Neural cell (in vitro differentiated cells): ENCODE results near the gene TEX35. TPM values are rescaled to one million over a fixed set of nuclear protein-coding genes. Genes with fewer than 3 reads are reported as not detected.

Experiments
- polyA plus RNA-seq: library from polyadenylated mRNA; depleted of rRNA; stranded (reverse); fragments of >200 nt; gene quantifications from 2 replicates; pipeline ENCODE4 v1.2.3, GENCODE V29; 2014
- small RNA-seq, 3 experiments: library from RNA; depleted of rRNA; stranded (forward); fragments of <200 nt; gene quantifications; one replicate each; pipeline ENCODE3, GENCODE V24; 2012

TEX35 gene
- polyA plus RNA-seq, 1 donor from 2014 or later: not detected

Small RNAs within 50 kb of the gene (small RNA-seq; reads per million reads assigned to genes)
- gene RF00017 (0 reads per million in 3 experiments), gene RNA5SP69 (0 reads per million in 3 experiments)

Other genes with a start within 250 kb of the TEX35 start
- gene CLEC20A, start 16.1 kb upstream of the TEX35 start, polyA plus RNA-seq: 0.78 TPM in 1 of 2 replicates, not detected in the other
- gene RALGPS2, start 212.1 kb downstream of the TEX35 start, polyA plus RNA-seq: 26.6 and 27.8 TPM in 2 replicates